ENCODE measurements around the gene ERAL1. TPM values are rescaled to one million over a fixed set of nuclear protein-coding genes. Genes with fewer than 3 reads are reported as not detected.

The ERAL1 gene
- total and polyA plus RNA-seq, 2 donors (not counting 1 experiment from before 2014, with no cell fraction given): 35.9 to 45.7 TPM

DNA sequence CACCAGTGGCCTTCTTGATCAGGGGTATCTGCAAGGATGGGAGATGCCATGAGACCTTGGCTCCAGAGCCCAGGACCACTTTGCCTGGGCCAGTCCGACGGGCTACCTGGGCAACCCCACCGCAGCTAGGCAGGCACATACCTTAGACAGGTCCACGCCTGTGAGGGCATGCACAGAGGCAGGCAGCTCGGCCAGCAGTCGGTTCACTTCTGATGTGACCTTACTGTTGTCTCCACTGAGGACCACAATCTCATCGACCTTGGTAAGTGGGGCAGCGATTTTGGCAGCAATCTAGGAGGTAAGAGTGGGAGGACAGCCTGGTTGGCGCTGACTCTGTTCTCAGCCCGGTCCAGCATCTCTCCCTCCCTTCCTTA is 25.7 kb downstream of the ERAL1 start:
- no peak overlapping the region for H3K4me2 ChIP-seq (replicated peaks; ENCODE audit: low read depth, low read length, poor library complexity, severe bottlenecking)
- no peak for TF ChIP-seq EZH2 (IDR thresholded peaks at IDR 0.05; ENCODE audit: borderline replicate concordance, insufficient read depth, low read depth, low read length, poor library complexity, severe bottlenecking)
- CTCF ChIA-PET: interaction anchor here (3.0 kb wide), 1 partner anchor 117 kb away, joined by 15 read pairs; no protein-coding TSS in a partner anchor
- ATAC-seq (ENCODE audit: low read depth): no peak
- H3K36me3 ChIP-seq (replicated peaks in 1 of 2; ENCODE audit: control extremely low read depth in 1 of 2, control insufficient read depth in 1 of 2, extremely low read depth in 1 of 2, insufficient read depth in 2 of 2, low read length in 1 of 2): peaks cover 0 to 78% of the 10 kb centered on the region in 2 experiments
- H3K27ac ChIP-seq (ENCODE audit: low read length in 2 of 2): no peak overlapping the region
- no peak for DNase-seq
- Mint-ChIP-seq H3K27ac (no peak overlapping the region), H3K27me3 (no peaks in the 10 kb centered on the region), H3K4me3 (no peak overlapping the region), H3K9me3 (ENCODE audit: insufficient read depth) (no peaks in the 10 kb centered on the region), H3K4me1 (peaks cover 13% of the 10 kb centered on the region)
- H2AFZ ChIP-seq (ENCODE audit: insufficient read depth, low read depth, low read length, poor library complexity, severe bottlenecking): no peak overlapping the region
- no peaks in the 10 kb centered on the region for H3K27me3 ChIP-seq (replicated peaks in 1 of 4; ENCODE audit: control extremely low read depth in 1 of 4, control insufficient read depth in 3 of 4, insufficient read depth in 4 of 4, low read length in 3 of 4)
- H3K79me2 ChIP-seq (ENCODE audit: control insufficient read depth, insufficient read depth, low read length): peaks cover 25% of the 10 kb centered on the region
- 98% methylated on average over 8 of the region's 10 CpGs for WGBS (ENCODE audit: insufficient coverage)
- intact Hi-C loops (cut with micrococcal nuclease): no loop called here
- POLR2A ChIA-PET: no interaction called here
- peaks cover 4 to 8% of the 10 kb centered on the region in 2 donors for H3K4me1 ChIP-seq (ENCODE audit: control insufficient read depth in 2 of 2, insufficient read depth in 2 of 2, low read length in 2 of 2)
- H3K9me3 ChIP-seq (ENCODE audit: control extremely low read depth in 1 of 3, control insufficient read depth in 2 of 3, insufficient read depth in 1 of 3, low read length in 2 of 3): no peaks in the 10 kb centered on the region
- peaks cover 60% of the 10 kb centered on the region for H4K20me1 ChIP-seq (ENCODE audit: control insufficient read depth, insufficient read depth, low read length, poor library complexity, severe bottlenecking)
- H3K4me3 ChIP-seq (ENCODE audit: control extremely low read depth in 1 of 5, extremely low read depth in 1 of 5, insufficient read depth in 1 of 5, low read depth in 2 of 5, low read length in 4 of 5): no peak overlapping the region
- H3K9ac ChIP-seq (ENCODE audit: low read length): no peak overlapping the region

DNA sequence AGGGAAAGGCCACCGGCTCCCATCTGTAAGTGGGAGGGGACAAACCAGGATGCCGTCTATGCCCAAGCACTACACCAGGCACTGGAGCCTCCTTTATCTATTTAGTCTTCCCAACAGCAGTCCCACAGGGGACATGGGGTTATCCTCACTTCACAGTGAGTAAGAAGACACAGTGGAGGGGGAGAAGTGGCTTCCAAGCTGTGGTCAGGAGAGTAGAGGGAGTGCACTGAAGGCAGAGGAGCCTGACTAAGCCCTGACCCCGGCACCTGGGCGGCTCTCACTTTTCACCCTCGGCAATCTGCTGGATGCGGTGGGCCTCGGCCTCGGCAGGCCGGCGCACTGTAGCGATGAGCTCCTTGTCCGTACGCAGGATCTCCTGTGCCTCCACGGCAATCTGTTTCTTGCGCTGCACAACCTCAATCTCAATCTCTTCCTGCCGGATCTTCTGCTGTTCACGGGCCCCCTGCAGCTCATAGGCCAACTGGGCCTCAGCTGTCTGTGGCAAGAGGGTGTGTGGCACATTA is 26.8 kb downstream of the ERAL1 start:
- POLR2A ChIA-PET: interaction anchor here (1.1 kb wide), 1 partner anchor 10 kb away, joined by 4 read pairs; no protein-coding TSS in a partner anchor
- Mint-ChIP-seq H3K27ac (no peak overlapping the region), H3K9me3 (ENCODE audit: insufficient read depth) (no peaks in the 10 kb centered on the region)

More for the DNA sequence above, 26.8 kb downstream of the ERAL1 start:
- peaks cover 0 to 88% of the 10 kb centered on the region in 2 experiments for H3K36me3 ChIP-seq (replicated peaks in 1 of 2; ENCODE audit: control extremely low read depth in 1 of 2, control insufficient read depth in 1 of 2, extremely low read depth in 1 of 2, insufficient read depth in 2 of 2, low read length in 1 of 2)
- intact Hi-C loops (cut with micrococcal nuclease): no loop called here
- WGBS (ENCODE audit: insufficient coverage): 97% methylated on average over 15 of the region's 17 CpGs
- TF ChIP-seq, protein P1, sequence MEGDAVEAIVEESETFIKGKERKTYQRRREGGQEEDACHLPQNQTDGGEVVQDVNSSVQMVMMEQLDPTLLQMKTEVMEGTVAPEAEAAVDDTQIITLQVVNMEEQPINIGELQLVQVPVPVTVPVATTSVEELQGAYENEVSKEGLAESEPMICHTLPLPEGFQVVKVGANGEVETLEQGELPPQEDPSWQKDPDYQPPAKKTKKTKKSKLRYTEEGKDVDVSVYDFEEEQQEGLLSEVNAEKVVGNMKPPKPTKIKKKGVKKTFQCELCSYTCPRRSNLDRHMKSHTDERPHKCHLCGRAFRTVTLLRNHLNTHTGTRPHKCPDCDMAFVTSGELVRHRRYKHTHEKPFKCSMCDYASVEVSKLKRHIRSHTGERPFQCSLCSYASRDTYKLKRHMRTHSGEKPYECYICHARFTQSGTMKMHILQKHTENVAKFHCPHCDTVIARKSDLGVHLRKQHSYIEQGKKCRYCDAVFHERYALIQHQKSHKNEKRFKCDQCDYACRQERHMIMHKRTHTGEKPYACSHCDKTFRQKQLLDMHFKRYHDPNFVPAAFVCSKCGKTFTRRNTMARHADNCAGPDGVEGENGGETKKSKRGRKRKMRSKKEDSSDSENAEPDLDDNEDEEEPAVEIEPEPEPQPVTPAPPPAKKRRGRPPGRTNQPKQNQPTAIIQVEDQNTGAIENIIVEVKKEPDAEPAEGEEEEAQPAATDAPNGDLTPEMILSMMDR (IDR thresholded peaks at IDR 0.05): no peak
- no peak for TF ChIP-seq EZH2 (IDR thresholded peaks at IDR 0.05; ENCODE audit: borderline replicate concordance, insufficient read depth, low read depth, low read length, poor library complexity, severe bottlenecking)
- DNase-seq (no peak), ATAC-seq (ENCODE audit: low read depth) (no peak)
- H3K79me2 ChIP-seq (ENCODE audit: control insufficient read depth, insufficient read depth, low read length): peaks cover 35% of the 10 kb centered on the region
- Mint-ChIP-seq H3K4me3 (no peak overlapping the region), H3K27me3 (no peaks in the 10 kb centered on the region), H3K4me1 (peaks cover 17% of the 10 kb centered on the region)
- peaks cover 4 to 8% of the 10 kb centered on the region in 2 donors for H3K4me1 ChIP-seq (ENCODE audit: control insufficient read depth in 2 of 2, insufficient read depth in 2 of 2, low read length in 2 of 2)
- no peak overlapping the region for H3K9ac ChIP-seq (ENCODE audit: low read length)
- H3K27me3 ChIP-seq (replicated peaks in 1 of 4; ENCODE audit: control extremely low read depth in 1 of 4, control insufficient read depth in 3 of 4, insufficient read depth in 4 of 4, low read length in 3 of 4): no peaks in the 10 kb centered on the region
- H3K4me3 ChIP-seq (ENCODE audit: control extremely low read depth in 1 of 5, extremely low read depth in 1 of 5, insufficient read depth in 1 of 5, low read depth in 2 of 5, low read length in 4 of 5): no peak overlapping the region
- H2AFZ ChIP-seq (ENCODE audit: insufficient read depth, low read depth, low read length, poor library complexity, severe bottlenecking): no peak overlapping the region
- peaks cover 70% of the 10 kb centered on the region for H4K20me1 ChIP-seq (ENCODE audit: control insufficient read depth, insufficient read depth, low read length, poor library complexity, severe bottlenecking)
- no peaks in the 10 kb centered on the region for H3K9me3 ChIP-seq (ENCODE audit: control extremely low read depth in 1 of 3, control insufficient read depth in 2 of 3, insufficient read depth in 1 of 3, low read length in 2 of 3)
- H3K27ac ChIP-seq (ENCODE audit: low read length in 2 of 2): no peak overlapping the region
- no peak overlapping the region for H3K4me2 ChIP-seq (replicated peaks; ENCODE audit: low read depth, low read length, poor library complexity, severe bottlenecking)
- CTCF ChIA-PET: interaction anchor here (2.5 kb wide), 1 partner anchor 118 kb away, joined by 13 read pairs; no protein-coding TSS in a partner anchor
